Osteoblast (primary cell): ENCODE measurements around the gene CFAP77. TPM values are rescaled to one million over a fixed set of nuclear protein-coding genes. Genes with fewer than 3 reads are reported as not detected.

Experiments
- DNase-seq: peaks from one replicate; pipeline ENCODE4 v3.0.0; 2011; ENCODE audit warnings: low spot score, mixed read lengths; ENCODE audit not compliant: insufficient read length; ENCODE audit errors: missing footprints
- H2AFZ ChIP-seq: 2 replicates; pipeline ENCODE4 v1.6.0; 2011; ENCODE audit warnings: mild to moderate bottlenecking, low read length
- H3K27ac ChIP-seq: 2 replicates; pipeline ENCODE4 v1.5.1; 2011; ENCODE audit warnings: mild to moderate bottlenecking, low read depth, low read length, moderate library complexity
- H3K27me3 ChIP-seq: 2 replicates; pipeline ENCODE4 v1.6.0; 2012; ENCODE audit warnings: mild to moderate bottlenecking, control low read depth, inconsistent platforms, low read length, moderate library complexity; ENCODE audit not compliant: insufficient read depth
- H3K36me3 ChIP-seq: 2 replicates; pipeline ENCODE4 v1.5.1; 2011; ENCODE audit warnings: mild to moderate bottlenecking, low read length, control low read depth, moderate library complexity; ENCODE audit not compliant: insufficient read depth
- H3K4me1 ChIP-seq: 2 replicates; pipeline ENCODE4 v1.5.1; 2011; ENCODE audit warnings: mild to moderate bottlenecking, low read length, control low read depth, moderate library complexity; ENCODE audit not compliant: insufficient read depth
- H3K4me2 ChIP-seq: 2 replicates; pipeline ENCODE4 v1.6.0; 2011; ENCODE audit warnings: mild to moderate bottlenecking, low read length; ENCODE audit not compliant: insufficient read depth
- H3K4me3 ChIP-seq: fragments of 200-600 bp; sonication (generic); 3 replicates; pipeline ENCODE4 v1.5.1; 2012; ENCODE audit warnings: mild to moderate bottlenecking, low read length, inconsistent platforms; ENCODE audit not compliant: insufficient read depth
- H3K79me2 ChIP-seq: 2 replicates; pipeline ENCODE4 v1.6.0; 2012; ENCODE audit warnings: mild to moderate bottlenecking, low read length, control low read depth, inconsistent platforms; ENCODE audit not compliant: insufficient read depth
- H3K9me3 ChIP-seq: 2 replicates; pipeline ENCODE4 v1.5.1; 2011; ENCODE audit warnings: low read depth, low read length, control low read depth
- H4K20me1 ChIP-seq: 2 replicates; pipeline ENCODE4 v1.6.0; 2012; ENCODE audit warnings: mild to moderate bottlenecking, low read length, control low read depth; ENCODE audit not compliant: insufficient read depth
- total RNA-seq: library from RNA; depleted of rRNA; stranded (reverse); fragments of >200 nt; gene quantifications from 2 replicates; pipeline ENCODE4 v1.2.3, GENCODE V29; 2012
- TF ChIP-seq, protein P1 (sequence below): IDR thresholded peaks from 2 replicates; pipeline ENCODE4 v1.5.1; 2011; ENCODE audit warnings: mild to moderate bottlenecking, low read depth, low read length, moderate library complexity; ENCODE audit errors: extremely low read depth

The CFAP77 gene
- total RNA-seq, 1 donor, result 0.36 TPM

- Histone ChIP-seq H4K20me1 (no peaks in the 10 kb centered on the region), H2AFZ (no peak overlapping the region)
- TF ChIP-seq, protein P1, sequence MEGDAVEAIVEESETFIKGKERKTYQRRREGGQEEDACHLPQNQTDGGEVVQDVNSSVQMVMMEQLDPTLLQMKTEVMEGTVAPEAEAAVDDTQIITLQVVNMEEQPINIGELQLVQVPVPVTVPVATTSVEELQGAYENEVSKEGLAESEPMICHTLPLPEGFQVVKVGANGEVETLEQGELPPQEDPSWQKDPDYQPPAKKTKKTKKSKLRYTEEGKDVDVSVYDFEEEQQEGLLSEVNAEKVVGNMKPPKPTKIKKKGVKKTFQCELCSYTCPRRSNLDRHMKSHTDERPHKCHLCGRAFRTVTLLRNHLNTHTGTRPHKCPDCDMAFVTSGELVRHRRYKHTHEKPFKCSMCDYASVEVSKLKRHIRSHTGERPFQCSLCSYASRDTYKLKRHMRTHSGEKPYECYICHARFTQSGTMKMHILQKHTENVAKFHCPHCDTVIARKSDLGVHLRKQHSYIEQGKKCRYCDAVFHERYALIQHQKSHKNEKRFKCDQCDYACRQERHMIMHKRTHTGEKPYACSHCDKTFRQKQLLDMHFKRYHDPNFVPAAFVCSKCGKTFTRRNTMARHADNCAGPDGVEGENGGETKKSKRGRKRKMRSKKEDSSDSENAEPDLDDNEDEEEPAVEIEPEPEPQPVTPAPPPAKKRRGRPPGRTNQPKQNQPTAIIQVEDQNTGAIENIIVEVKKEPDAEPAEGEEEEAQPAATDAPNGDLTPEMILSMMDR, result no peak
Measured at GRCh38 chr9:132504488-132504887, 94.5 kb downstream of the CFAP77 start.

DNA sequence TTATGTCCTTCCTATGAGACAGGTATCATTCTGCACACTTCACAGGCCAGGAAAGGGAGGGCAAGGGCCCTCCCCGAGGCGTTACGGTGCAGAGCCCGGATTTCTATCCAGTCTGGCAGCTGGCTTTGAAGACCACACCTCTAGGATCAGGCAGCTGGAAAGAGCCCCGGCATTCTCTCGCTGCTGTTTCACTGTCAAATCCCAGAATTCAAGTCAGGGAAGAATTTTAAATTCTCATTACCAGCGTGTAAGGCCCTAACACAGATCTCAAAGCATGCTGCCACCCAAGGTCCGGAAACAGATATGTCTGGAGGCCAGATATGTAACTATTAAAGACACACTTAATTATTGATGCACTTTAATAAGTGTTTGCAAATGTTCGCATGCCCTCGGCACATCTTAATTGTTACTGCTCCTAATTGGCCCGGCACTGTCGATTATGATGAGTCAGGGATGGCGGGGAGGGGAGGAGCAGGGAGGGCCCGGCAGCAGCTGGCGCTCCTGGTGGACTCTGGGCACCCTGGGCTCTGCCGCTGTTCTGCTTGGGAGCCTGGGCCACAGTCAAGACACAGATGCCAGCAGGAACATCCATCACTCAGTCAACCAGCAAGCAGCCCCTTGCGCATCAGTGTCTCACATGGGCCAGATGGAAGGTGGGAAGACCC lies 96.1 kb downstream of the CFAP77 start:
- no peak overlapping the region for H3K4me2 ChIP-seq
- H3K9me3 ChIP-seq, result no peaks in the 10 kb centered on the region
- no peaks in the 10 kb centered on the region for H4K20me1 ChIP-seq
- no peaks in the 10 kb centered on the region for H3K4me1 ChIP-seq
- H3K79me2 ChIP-seq, result no peaks in the 10 kb centered on the region
- peaks cover 43% of the 10 kb centered on the region for H3K27me3 ChIP-seq
- no peak overlapping the region for H2AFZ ChIP-seq
- peak; percentile 42 for DNase-seq
- no peak overlapping the region for H3K4me3 ChIP-seq
- H3K36me3 ChIP-seq, result no peaks in the 10 kb centered on the region
- TF ChIP-seq, protein P1, result no peak
- no peak overlapping the region for H3K27ac ChIP-seq

More at GRCh38 chr9:132504488-132504887, 94.5 kb downstream of the CFAP77 start:
- Histone ChIP-seq H3K36me3 (no peaks in the 10 kb centered on the region), H3K4me3 (no peak overlapping the region), H3K27me3 (peaks cover 43% of the 10 kb centered on the region), H3K4me1 (no peaks in the 10 kb centered on the region), H3K9me3 (no peaks in the 10 kb centered on the region), H3K4me2 (no peak overlapping the region), H3K79me2 (no peaks in the 10 kb centered on the region), H3K27ac (no peak overlapping the region)
- DNase-seq, result peak; percentile 41

- Histone ChIP-seq H3K36me3 (no peaks in the 10 kb centered on the region), H2AFZ (no peak overlapping the region), H3K27me3 (peaks cover 43% of the 10 kb centered on the region), H3K4me2 (no peak overlapping the region), H4K20me1 (no peaks in the 10 kb centered on the region), H3K79me2 (no peaks in the 10 kb centered on the region), H3K4me1 (no peaks in the 10 kb centered on the region), H3K9me3 (no peaks in the 10 kb centered on the region), H3K4me3 (no peak overlapping the region), H3K27ac (no peak overlapping the region)
- TF ChIP-seq, protein P1, result no peak
- peak; percentile 66 for DNase-seq
Measured at GRCh38 chr9:132506977-132507669, 97.1 kb downstream of the CFAP77 start.
